Measurements from ENCODE around the gene BTNL2. TPM values are rescaled to one million over a fixed set of nuclear protein-coding genes. Genes with fewer than 3 reads are reported as not detected.

The BTNL2 gene
- total RNA-seq, 1 experiment from 2014 or later, result not detected

DNA sequence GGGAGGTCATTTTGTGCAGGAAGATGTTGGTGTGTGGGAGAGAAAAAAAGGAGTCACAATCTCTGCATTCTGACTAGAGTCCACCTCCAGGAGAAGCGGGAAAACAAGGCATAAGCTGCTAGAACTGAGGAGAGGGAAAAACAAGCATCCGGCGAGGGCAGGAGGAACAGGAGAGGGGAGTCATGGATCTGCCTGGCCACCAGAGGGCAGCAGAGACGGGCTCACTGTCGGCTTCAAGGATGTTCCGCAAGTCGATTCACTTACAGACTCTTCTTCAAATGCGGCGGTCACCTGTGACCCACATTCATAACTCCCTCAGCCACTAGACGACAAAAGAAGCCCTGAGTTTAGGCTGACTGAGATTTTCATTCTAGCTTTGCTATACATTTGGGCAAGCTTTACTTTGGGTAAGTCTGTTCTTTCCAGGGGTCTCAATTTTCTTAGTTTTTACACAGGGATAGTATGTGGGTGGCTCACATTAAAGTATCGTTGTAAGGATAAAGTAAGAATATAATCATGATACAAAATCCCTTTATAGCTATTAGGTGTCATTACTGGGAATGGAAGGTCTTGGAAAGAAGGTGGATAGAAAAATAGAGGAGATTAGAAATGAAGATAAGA lies 6.6 kb upstream of the BTNL2 start:
- intact Hi-C loops (cut with micrococcal nuclease), result loop anchor here (1.0 to 5.0 kb wide), 5 partner anchors 46 to 373 kb away; no protein-coding TSS in a partner anchor
- no peaks in the 10 kb centered on the region for H3K36me3 ChIP-seq (ENCODE audit: low read depth, low read length)
- no peaks in the 10 kb centered on the region for H3F3A ChIP-seq (ENCODE audit: low read length, unreplicated experiment)
- peak; percentile 83 for DNase-seq
- H3K4me1 ChIP-seq (ENCODE audit: insufficient read depth, low read length), result peaks cover 4% of the 10 kb centered on the region; the same call in 1 of the 2 replicates
- no peak overlapping the region for H3K9ac ChIP-seq (ENCODE audit: low read length)
- no peaks in the 10 kb centered on the region for H3K9me2 ChIP-seq (replicated peaks; ENCODE audit: low read length)
- no peaks in the 10 kb centered on the region for H3K79me2 ChIP-seq (ENCODE audit: low read length)
- H3K27ac ChIP-seq (ENCODE audit: low read length), result no peak overlapping the region
- ChIA-PET POLR2A (ENCODE audit: unreplicated experiment) (interaction anchor here (0.6 kb wide), 1 partner anchor 275 kb away, joined by 3 read pairs; no protein-coding TSS in a partner anchor), CTCF (interaction anchor here (0.7 kb wide), 1 partner anchor 90 kb away, joined by 4 read pairs; no protein-coding TSS in a partner anchor)
- H3K27me3 ChIP-seq (ENCODE audit: low read length), result peaks cover 9% of the 10 kb centered on the region
- no peaks in the 10 kb centered on the region for H4K20me1 ChIP-seq (ENCODE audit: low read length)
- peak overlapping the region; percentile 43; the same call in 1 of the 2 replicates for H3K4me3 ChIP-seq (ENCODE audit: low read length)
- no peak for TF ChIP-seq EZH2phosphoT487 (IDR thresholded peaks at IDR 0.05; ENCODE audit: borderline replicate concordance, low read length)
- TF ChIP-seq, protein P1, sequence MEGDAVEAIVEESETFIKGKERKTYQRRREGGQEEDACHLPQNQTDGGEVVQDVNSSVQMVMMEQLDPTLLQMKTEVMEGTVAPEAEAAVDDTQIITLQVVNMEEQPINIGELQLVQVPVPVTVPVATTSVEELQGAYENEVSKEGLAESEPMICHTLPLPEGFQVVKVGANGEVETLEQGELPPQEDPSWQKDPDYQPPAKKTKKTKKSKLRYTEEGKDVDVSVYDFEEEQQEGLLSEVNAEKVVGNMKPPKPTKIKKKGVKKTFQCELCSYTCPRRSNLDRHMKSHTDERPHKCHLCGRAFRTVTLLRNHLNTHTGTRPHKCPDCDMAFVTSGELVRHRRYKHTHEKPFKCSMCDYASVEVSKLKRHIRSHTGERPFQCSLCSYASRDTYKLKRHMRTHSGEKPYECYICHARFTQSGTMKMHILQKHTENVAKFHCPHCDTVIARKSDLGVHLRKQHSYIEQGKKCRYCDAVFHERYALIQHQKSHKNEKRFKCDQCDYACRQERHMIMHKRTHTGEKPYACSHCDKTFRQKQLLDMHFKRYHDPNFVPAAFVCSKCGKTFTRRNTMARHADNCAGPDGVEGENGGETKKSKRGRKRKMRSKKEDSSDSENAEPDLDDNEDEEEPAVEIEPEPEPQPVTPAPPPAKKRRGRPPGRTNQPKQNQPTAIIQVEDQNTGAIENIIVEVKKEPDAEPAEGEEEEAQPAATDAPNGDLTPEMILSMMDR (conservative IDR thresholded peaks at IDR 0.05; ENCODE audit: low read depth, low read length), result peak; percentile 92
- BruUV-seq (replicated peaks), result no TSS peak
- ATAC-seq, result peak; percentile 79
- peak overlapping the region; percentile 67 for H3K4me2 ChIP-seq (ENCODE audit: low read length)
- H2AFZ ChIP-seq (ENCODE audit: low read length), result peak overlapping the region; percentile 71; the same call in 1 of the 2 replicates
- H3K9me3 ChIP-seq (ENCODE audit: low read length), result no peaks in the 10 kb centered on the region

DNA sequence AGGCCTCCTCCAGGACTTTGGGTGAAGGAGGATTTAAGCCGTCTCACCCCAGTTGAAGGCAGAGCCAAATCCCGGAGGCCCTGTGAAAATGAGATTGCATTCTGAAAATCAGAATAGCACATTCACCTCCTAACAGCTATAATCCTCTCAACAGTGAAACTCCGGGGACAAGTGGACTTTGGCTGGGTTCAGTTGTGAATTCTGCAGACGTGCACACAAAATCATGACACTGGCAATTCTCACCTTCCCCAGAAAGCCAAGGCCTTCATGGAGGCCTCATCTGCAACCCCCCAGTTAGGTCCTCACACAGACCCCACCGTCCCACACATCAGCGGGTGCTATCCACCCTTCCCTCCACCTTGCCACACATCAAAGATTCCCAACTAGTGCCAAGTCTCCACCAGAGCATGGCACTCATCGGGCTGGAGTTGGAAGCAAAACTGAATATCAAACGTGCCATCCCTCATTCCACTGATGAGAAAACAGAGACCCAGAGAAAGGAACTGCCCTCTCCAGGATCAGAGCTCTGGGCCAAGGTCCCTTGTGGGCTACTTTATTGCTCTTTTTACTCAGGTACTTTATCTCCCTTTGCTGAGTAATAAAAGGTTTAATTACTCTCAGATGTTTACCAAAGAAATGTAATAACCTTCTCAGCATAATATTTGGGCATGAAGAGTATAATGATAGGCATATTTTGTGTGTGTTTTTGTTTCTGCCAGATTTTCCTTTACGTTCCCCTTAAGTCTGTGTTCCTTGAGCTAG lies 4.8 kb upstream of the BTNL2 start:
- no TSS peak for BruUV-seq (replicated peaks)
- POLR2A ChIA-PET (ENCODE audit: unreplicated experiment), result no interaction called here
- ATAC-seq, result peak; percentile 54
- TF ChIP-seq EZH2 (IDR thresholded peaks at IDR 0.05; ENCODE audit: low read length, unreplicated experiment), result no peak
- no peak for DNase-seq
- Histone ChIP-seq H3K9me2 (replicated peaks; ENCODE audit: low read length) (no peaks in the 10 kb centered on the region), H3F3A (ENCODE audit: low read length, unreplicated experiment) (no peaks in the 10 kb centered on the region), H2AFZ (ENCODE audit: low read length) (no peak overlapping the region), H3K9ac (ENCODE audit: low read length) (no peak overlapping the region), H3K27me3 (ENCODE audit: low read length) (no peaks in the 10 kb centered on the region; the same call in 1 of the 2 replicates), H3K4me3 (ENCODE audit: low read length) (no peak overlapping the region), H3K4me1 (ENCODE audit: insufficient read depth, low read length) (peaks cover 4% of the 10 kb centered on the region; the same call in 1 of the 2 replicates), H3K79me2 (ENCODE audit: low read length) (no peaks in the 10 kb centered on the region), H4K20me1 (ENCODE audit: low read length) (no peaks in the 10 kb centered on the region), H3K4me2 (ENCODE audit: low read length) (no peak overlapping the region), H3K27ac (ENCODE audit: low read length) (no peak overlapping the region), H3K36me3 (ENCODE audit: low read depth, low read length) (no peaks in the 10 kb centered on the region), H3K9me3 (ENCODE audit: low read length) (no peaks in the 10 kb centered on the region)
- CTCF ChIA-PET, result no interaction called here
- intact Hi-C loops (cut with micrococcal nuclease), result loop anchor here (2.0 to 5.0 kb wide), 3 partner anchors 44 to 375 kb away; no protein-coding TSS in a partner anchor

DNA sequence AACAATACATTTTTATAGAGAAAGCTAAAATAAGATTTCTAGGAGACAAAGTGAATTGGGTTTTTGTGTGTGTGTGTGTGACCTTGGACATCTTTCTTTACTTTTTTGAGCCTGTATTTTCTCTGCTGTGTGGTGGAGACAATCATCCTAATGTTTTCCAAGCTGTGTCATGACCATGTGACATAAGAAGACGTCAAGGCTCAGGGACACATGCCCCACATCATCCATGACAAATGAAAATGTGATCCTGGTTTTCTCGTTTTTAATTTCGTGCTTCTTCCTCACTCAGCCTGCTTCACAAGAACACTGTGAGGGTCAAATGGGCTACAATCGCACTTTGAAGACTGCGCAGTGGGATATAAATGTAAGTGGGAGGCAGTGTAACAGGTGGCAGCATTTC lies 3.9 kb upstream of the BTNL2 start:
- Histone ChIP-seq H3K4me1 (ENCODE audit: insufficient read depth, low read length) (peaks cover 4% of the 10 kb centered on the region; the same call in 1 of the 2 replicates), H3K9ac (ENCODE audit: low read length) (no peak overlapping the region), H3K79me2 (ENCODE audit: low read length) (no peaks in the 10 kb centered on the region), H3K27ac (ENCODE audit: low read length) (no peak overlapping the region), H3F3A (ENCODE audit: low read length, unreplicated experiment) (no peaks in the 10 kb centered on the region), H3K4me2 (ENCODE audit: low read length) (no peak overlapping the region), H3K4me3 (ENCODE audit: low read length) (no peak overlapping the region), H3K27me3 (ENCODE audit: low read length) (no peaks in the 10 kb centered on the region; the same call in 1 of the 2 replicates), H4K20me1 (ENCODE audit: low read length) (no peaks in the 10 kb centered on the region), H3K9me3 (ENCODE audit: low read length) (no peaks in the 10 kb centered on the region), H3K9me2 (replicated peaks; ENCODE audit: low read length) (no peaks in the 10 kb centered on the region), H3K36me3 (ENCODE audit: low read depth, low read length) (no peaks in the 10 kb centered on the region), H2AFZ (ENCODE audit: low read length) (no peak overlapping the region)
- BruUV-seq (replicated peaks), result no TSS peak
- TF ChIP-seq EZH2 (IDR thresholded peaks at IDR 0.05; ENCODE audit: low read length, unreplicated experiment) (no peak), EZH2phosphoT487 (IDR thresholded peaks at IDR 0.05; ENCODE audit: borderline replicate concordance, low read length) (no peak)
- TF ChIP-seq, protein P1 (conservative IDR thresholded peaks at IDR 0.05; ENCODE audit: low read depth, low read length), result no peak
- intact Hi-C loops (cut with micrococcal nuclease), result loop anchor here (5.0 kb wide), 1 partner anchor 44 kb away; no protein-coding TSS in a partner anchor
- DNase-seq (no peak), ATAC-seq (no peak)
- CTCF ChIA-PET, result no interaction called here
- POLR2A ChIA-PET (ENCODE audit: unreplicated experiment), result no interaction called here

All from PC-3 (cell line).